Loucy (cell line): ENCODE measurements around the gene PLAU.

Experiments used
- CTCF ChIP-seq: fragments of 200-600 bp; sonication (generic); conservative IDR thresholded peaks from 2 replicates; pipeline ENCODE4 v1.5.1; 2014; ENCODE audit warnings: mild to moderate bottlenecking, antibody characterized with exemption, low read length
- EZH2phosphoT487 ChIP-seq: fragments of 200-600 bp; IDR thresholded peaks from 2 replicates; pipeline ENCODE4 v1.6.1; 2018; ENCODE audit warnings: antibody characterized with exemption, mild to moderate bottlenecking, moderate library complexity, borderline replicate concordance

GRCh38 chr10:73862011-73862410 is 48.9 kb upstream of the PLAU start:
- TF ChIP-seq CTCF = no peak
- no peak for TF ChIP-seq EZH2phosphoT487
